Right lobe of liver (tissue), 6 donors: Measurements from ENCODE around the gene MAMSTR. TPM values are rescaled to one million over a fixed set of nuclear protein-coding genes. Genes with fewer than 3 reads are reported as not detected.

Source experiments
- ATAC-seq, 4 donors: fragments of 200-7000 bp; cut with Tn5 transposase; one replicate each; pipeline ENCODE4 v1.9.1; 2020; ENCODE audit warnings: mild to moderate bottlenecking in 4 of 4, moderate library complexity in 4 of 4
- DNase-seq, 3 donors: peaks; one replicate each; pipeline ENCODE4 v3.0.0-alpha.2; 2020
- H3K27ac ChIP-seq, 3 donors: fragments of 200-600 bp; one replicate each; pipeline ENCODE4 v1.8.0; 2022
- H3K27me3 ChIP-seq, 2 donors: fragments of 200-600 bp; one replicate each; pipeline ENCODE4 v1.8.0; 2022
- H3K36me3 ChIP-seq, 4 donors: fragments of 200-600 bp; sonication (generic) in 1 of 4; one replicate each; pipeline versions ENCODE4 v1.5.1 to v1.8.0; 2017 to 2022; ENCODE audit warnings: control low read depth in 1 of 4
- H3K4me1 ChIP-seq, 4 donors: fragments of 200-600 bp; sonication (generic) in 1 of 4; one replicate each; pipeline versions ENCODE4 v1.5.1 to v1.8.0; 2017 to 2022; ENCODE audit warnings: control low read depth in 1 of 4
- H3K4me3 ChIP-seq, 3 donors: fragments of 200-600 bp; one replicate each; pipeline ENCODE4 v1.8.0; 2022
- H3K9me3 ChIP-seq, 4 donors: fragments of 200-600 bp; sonication (generic) in 1 of 4; one replicate each; pipeline versions ENCODE4 v1.5.1 to v1.8.0; 2017 to 2022; ENCODE audit warnings: control low read depth in 1 of 4
- CTCF ChIP-seq, 4 donors: fragments of 200-600 bp in 3 of 4; fragments of 450-650 bp in 1 of 4; IDR thresholded peaks; one replicate each; pipeline versions ENCODE4 v1.5.1 to v1.8.0; 2016 to 2022; ENCODE audit warnings: antibody characterized with exemption in 4 of 4, mild to moderate bottlenecking in 2 of 4
- POLR2A ChIP-seq: fragments of 450-650 bp; IDR thresholded peaks from one replicate; pipeline ENCODE4 v1.6.1; 2017; ENCODE audit warnings: antibody characterized with exemption, mild to moderate bottlenecking
- WGBS: methylation state at CpG from one replicate; pipeline ENCODE4 v1.1.6; 2018; ENCODE audit warnings: low coverage, low lambda C conversion rate; ENCODE audit not compliant: insufficient coverage; ENCODE audit errors: missing lambda C conversion rate; 5-methylcytosine and 5-hydroxymethylcytosine counted together
- intact Hi-C, 2 donors: fragments of 100-400 bp; cut with DNase I; formaldehyde crosslinking; loops; one replicate each; pipeline versions ENCODE4 v1.11.2 to v1.14.1; 2022
- total RNA-seq, 6 experiments: library from RNA; depleted of rRNA in 2 of 6; stranded (reverse); fragments of >200 nt in 2 of 6; fragmentation: NEBNext Ultra II Directional in 3 of 6; extraction: Animal tissue kit (Norgen Biotek cat#: 25700) in 3 of 6; gene quantifications; one replicate each; pipeline versions ENCODE4 v1.1.0 to v1.2.4, GENCODE V29; 2016 to 2023
- donor health status: DM: no; HTN: yes; CAD: no.
- donor health status: DM: no; HTN: no; CAD: no.
- donor health status: DM: no; HTN: no; CAD: no.
- donor health status: DM: no; HTN: yes; CAD: no.
- donor health status: DM: no; HTN: yes; CAD: no.

The MAMSTR gene
- total RNA-seq, 6 experiments from 2014 or later = 0.22 to 0.37 (median 0.24) TPM; not detected in 1

DNA sequence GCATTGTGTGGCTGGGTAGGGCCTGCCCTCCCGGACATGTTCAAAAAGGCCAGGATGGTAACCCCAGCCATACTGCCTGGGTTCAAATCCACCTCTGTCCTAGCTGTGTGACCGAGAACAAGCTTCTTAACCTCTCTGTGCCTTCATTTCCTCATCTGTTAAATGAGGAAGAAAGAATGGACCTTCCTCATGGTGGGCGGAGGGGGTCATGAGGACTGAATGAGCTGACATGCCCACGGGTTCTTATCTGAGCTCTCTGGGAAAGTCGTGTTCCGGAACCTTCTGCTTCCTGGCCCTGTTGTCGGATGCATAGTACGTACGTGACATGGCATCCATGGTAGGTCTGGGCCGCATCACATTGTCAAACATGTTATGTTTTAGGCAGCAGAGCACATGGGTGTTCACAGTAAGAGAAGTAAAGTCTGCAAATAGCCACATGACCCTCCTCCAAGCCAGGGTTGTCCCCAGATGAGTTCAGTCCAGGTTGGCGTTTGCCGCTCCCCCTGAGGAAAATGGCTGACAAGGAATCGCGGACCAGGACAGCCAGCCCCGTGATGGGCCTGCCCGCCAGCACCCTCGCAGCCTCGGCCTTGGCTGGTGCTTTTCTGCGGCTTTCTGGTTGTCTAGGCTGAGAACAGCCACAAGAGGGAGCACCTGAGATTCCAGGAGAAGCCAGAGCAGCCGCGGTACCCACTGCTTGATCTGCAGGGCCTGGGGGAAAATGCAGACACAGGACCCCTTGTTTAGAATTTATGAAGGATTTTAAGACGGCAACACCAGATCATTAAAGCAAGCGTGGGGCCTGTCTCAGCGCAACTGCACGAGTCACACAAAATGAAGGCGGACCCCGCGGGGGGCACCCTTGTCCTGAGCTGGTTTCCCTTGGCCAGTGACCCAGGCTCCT is 44.4 kb downstream of the MAMSTR start:
- Histone ChIP-seq H3K4me3 (no peak overlapping the region), H3K9me3 (no peaks in the 10 kb centered on the region), H3K36me3 (no peaks in the 10 kb centered on the region), H3K27ac (peak overlapping the region; percentile 8 to 54 (median 43)), H3K27me3 (no peaks in the 10 kb centered on the region), H3K4me1 (peaks cover 0 to 6% (median 3%) of the 10 kb centered on the region in 4 donors)
- ATAC-seq = peak; percentile 83 to 94 (median 91)
- TF ChIP-seq POLR2A (no peak), CTCF (IDR thresholded peaks at IDR 0.05) (peak; percentile 85 to 91 (median 87))
- intact Hi-C loops = loop anchor here in 1 of 2 donors (10.0 kb wide), 3 partner anchors 60 to 160 kb away; partner anchors contain the start of gene HSD17B14
- 37% methylated on average over 16 of the region's 28 CpGs for WGBS
- DNase-seq = peak; percentile 77 to 81 (median 79)

DNA sequence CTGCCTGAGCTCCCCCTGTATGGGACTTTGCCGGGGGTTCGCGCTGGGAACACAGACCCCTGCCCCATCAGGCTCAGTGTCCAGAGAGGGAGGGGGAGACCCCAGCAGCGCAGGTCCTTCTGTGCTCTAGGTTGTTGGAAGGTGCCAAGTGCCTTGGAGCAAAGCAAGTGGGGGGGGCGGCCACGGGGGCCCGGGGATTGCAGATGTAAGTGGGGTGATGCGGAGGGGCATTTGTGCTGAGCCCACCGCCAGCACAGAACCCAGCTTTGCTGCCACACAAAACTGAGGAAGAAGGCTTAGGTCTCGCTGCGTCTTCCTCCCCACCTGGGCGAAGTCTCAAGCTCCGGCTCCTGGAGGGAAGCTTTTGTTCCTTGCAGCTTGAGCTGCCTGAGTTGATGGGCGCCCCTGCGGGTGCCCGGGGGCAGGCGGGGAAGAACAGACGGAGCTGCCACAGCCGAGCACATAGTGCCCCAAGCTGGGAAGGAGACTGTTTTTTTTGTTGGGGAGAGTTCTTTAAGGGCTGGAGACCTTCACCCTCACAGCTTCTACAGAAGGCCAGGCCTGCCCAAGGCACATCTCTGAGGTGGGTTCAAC is 45.2 kb downstream of the MAMSTR start:
- ATAC-seq (no peak), DNase-seq (no peak)
- peaks cover 0 to 6% (median 3%) of the 10 kb centered on the region in 4 donors for H3K4me1 ChIP-seq
- 78% methylated on average over 12 of the region's 19 CpGs for WGBS
- intact Hi-C loops = loop anchor here in 1 of 2 donors (10.0 kb wide), 3 partner anchors 60 to 160 kb away; partner anchors contain the start of gene HSD17B14
- peak overlapping the region in 2 of 3 donors; percentile 43 to 54 for H3K27ac ChIP-seq
- no peaks in the 10 kb centered on the region for H3K36me3 ChIP-seq
- no peaks in the 10 kb centered on the region for H3K27me3 ChIP-seq
- H3K4me3 ChIP-seq = no peak overlapping the region
- TF ChIP-seq POLR2A (no peak), CTCF (IDR thresholded peaks at IDR 0.05) (no peak)
- no peaks in the 10 kb centered on the region for H3K9me3 ChIP-seq

DNA sequence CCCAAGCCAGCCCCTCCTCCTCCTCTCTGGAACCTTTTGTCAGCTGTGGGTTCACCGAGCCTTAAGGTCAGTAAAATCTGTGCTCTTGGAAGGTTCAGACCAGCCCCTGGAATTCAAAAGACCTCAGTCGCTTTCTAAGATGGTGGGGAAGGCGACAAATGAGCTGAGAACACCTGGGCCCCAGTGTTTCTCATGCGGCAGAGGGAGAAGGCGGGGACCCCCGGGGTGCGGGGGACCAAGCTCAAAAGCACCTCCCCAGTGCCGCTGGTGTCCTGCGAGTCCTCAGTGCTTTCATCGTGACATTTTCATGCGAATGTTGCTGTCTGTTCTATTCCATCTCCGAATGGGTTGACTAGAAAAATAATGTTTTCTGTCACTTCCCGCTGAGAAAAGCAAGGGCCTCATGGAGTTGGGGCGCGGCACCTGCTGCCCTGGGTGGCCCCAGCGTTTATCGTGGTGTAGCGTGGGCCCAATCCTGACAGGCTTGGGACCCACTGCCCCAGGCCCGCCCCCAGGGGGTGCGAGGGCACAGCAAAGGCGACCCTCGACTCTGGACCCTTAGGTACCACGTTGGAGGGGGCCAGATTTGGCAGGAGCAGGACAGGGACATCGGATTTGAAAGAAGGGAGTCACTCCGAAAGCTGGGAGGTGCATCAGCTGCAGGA is 46.0 kb downstream of the MAMSTR start:
- peaks cover 0 to 6% (median 3%) of the 10 kb centered on the region in 4 donors for H3K4me1 ChIP-seq
- 43% methylated on average over 6 of the region's 25 CpGs for WGBS
- no peaks in the 10 kb centered on the region for H3K36me3 ChIP-seq
- H3K9me3 ChIP-seq = no peaks in the 10 kb centered on the region
- no peak for DNase-seq
- ATAC-seq = no peak
- H3K4me3 ChIP-seq = no peak overlapping the region
- intact Hi-C loops = loop anchor here in 1 of 2 donors (10.0 kb wide), 3 partner anchors 61 to 161 kb away; partner anchors contain the start of gene HSD17B14
- TF ChIP-seq POLR2A (no peak), CTCF (IDR thresholded peaks at IDR 0.05) (no peak)
- H3K27ac ChIP-seq = no peak overlapping the region
- no peaks in the 10 kb centered on the region for H3K27me3 ChIP-seq

GRCh38 chr19:48672994-48673393 is 46.5 kb downstream of the MAMSTR start, which contains the start of gene NTN5:
Gene NTN5, minus strand, starts transcription at chr19:48673017. Its CDS starts 2,031 bp downstream, at chr19:48670986.
- no CpG with 5 or more reads among the region's 25 CpGs for WGBS
- DNase-seq (peak in 1 of 3 donors; percentile 56), ATAC-seq (no peak)
- TF ChIP-seq CTCF (IDR thresholded peaks at IDR 0.05) = no peak
- no peak for TF ChIP-seq POLR2A
- Histone ChIP-seq H3K36me3 (no peaks in the 10 kb centered on the region), H3K9me3 (no peaks in the 10 kb centered on the region), H3K27me3 (no peaks in the 10 kb centered on the region), H3K4me3 (no peak within 1 kb of the TSS), H3K4me1 (peaks cover 0 to 6% (median 3%) of the 10 kb centered on the region in 4 donors), H3K27ac (no peak within 1 kb of the TSS)
- intact Hi-C loops = loop anchor here in 1 of 2 donors (10.0 kb wide), 3 partner anchors 62 to 162 kb away; partner anchors contain the start of gene HSD17B14
